Parathyroid adenoma (tissue), 2 donors: ENCODE results near the gene GOLGA6C.

ENCODE experiments used
- H2AFZ ChIP-seq: fragments of 300-600 bp; sonication (generic); one replicate; pipeline ENCODE4 v1.7.0; 2017; ENCODE audit warnings: antibody characterized with exemption, mild to moderate bottlenecking
- H3K27ac ChIP-seq: fragments of 300-600 bp; sonication (generic); one replicate; pipeline ENCODE4 v1.7.0; 2017
- H3K27me3 ChIP-seq: fragments of 300-600 bp; sonication (generic); one replicate; pipeline ENCODE4 v1.7.0; 2017; ENCODE audit warnings: low read length; ENCODE audit not compliant: control insufficient read depth, insufficient read depth
- H3K36me3 ChIP-seq: fragments of 300-600 bp; sonication (generic); one replicate; pipeline ENCODE4 v1.7.0; 2017; ENCODE audit warnings: low read length; ENCODE audit not compliant: control insufficient read depth, insufficient read depth
- H3K4me1 ChIP-seq: fragments of 300-600 bp; sonication (generic); one replicate; pipeline ENCODE4 v1.7.0; 2017; ENCODE audit warnings: control low read depth
- H3K4me2 ChIP-seq: fragments of 300-600 bp; sonication (generic); one replicate; pipeline ENCODE4 v1.7.0; 2017; ENCODE audit warnings: low read length
- H3K4me3 ChIP-seq: fragments of 300-600 bp; sonication (generic); one replicate; pipeline ENCODE4 v1.7.0; 2017; ENCODE audit warnings: low read depth, low read length
- H3K79me2 ChIP-seq: fragments of 300-600 bp; sonication (generic); one replicate; pipeline ENCODE4 v1.7.0; 2017; ENCODE audit warnings: control low read depth
- H3K9ac ChIP-seq: fragments of 300-600 bp; sonication (generic); one replicate; pipeline ENCODE4 v1.7.0; 2017; ENCODE audit warnings: mild to moderate bottlenecking
- H3K9me3 ChIP-seq: fragments of 300-600 bp; sonication (generic); one replicate; pipeline ENCODE4 v1.7.0; 2017; ENCODE audit warnings: low read length; ENCODE audit not compliant: control insufficient read depth
- CTCF ChIP-seq: fragments of 300-600 bp; sonication (generic); IDR thresholded peaks from one replicate; pipeline ENCODE4 v1.7.0; 2017; ENCODE audit warnings: antibody characterized with exemption, mild to moderate bottlenecking
- donor health status: primary hyperparathyroidism.

GOLGA6C gene

DNA sequence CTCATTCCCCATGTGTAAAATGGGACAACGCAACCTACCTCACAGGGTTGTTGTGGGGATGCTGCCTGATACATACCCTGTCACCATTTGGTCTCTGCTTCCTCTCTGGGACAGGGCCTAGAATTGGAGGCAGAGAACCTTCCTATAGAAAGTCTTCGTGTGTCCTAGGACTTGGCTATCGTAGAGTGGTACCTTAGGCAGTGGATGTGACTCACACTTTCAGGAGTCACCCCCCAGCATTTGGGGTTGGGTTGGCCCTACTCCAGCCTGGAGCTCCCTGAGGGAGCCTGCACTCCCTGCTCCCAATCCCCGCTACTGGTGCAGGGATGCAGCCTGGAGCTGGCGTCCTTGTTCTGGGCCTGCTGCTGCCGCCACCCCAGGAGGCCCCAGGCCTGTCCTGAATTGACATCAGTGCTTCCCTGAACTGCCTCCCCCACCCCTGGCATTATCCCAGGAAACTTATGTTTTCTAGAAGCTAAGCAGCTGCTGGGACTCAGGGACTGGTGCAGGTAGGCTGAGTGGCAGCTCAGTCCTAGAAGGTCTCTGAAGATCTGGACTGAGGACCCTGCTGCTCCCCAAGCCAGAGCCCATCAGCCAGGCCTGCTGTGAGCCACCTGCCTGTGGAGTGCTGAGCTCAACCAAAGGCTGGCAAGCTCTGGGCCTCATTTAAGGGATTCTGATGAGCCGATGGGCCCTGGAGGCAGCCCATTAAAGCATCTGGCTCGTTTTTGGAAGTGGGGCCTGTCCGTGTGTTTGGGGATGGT lies 46.5 kb upstream of the GOLGA6C start:
- no peak for TF ChIP-seq CTCF
- Histone ChIP-seq H3K36me3 (no peaks in the 10 kb centered on the region), H3K4me1 (no peaks in the 10 kb centered on the region)

GRCh38 chr15:75212200-75212858 lies 45.8 kb upstream of the GOLGA6C start:
- H2AFZ ChIP-seq = no peak overlapping the region
- H3K4me1 ChIP-seq = no peaks in the 10 kb centered on the region

More for the DNA sequence above, 46.5 kb upstream of the GOLGA6C start:
- H3K4me3 ChIP-seq = no peak overlapping the region
- H3K27me3 ChIP-seq = no peaks in the 10 kb centered on the region
- H3K27ac ChIP-seq = no peak overlapping the region
- H2AFZ ChIP-seq = no peak overlapping the region
- no peaks in the 10 kb centered on the region for H3K9me3 ChIP-seq
- H3K9ac ChIP-seq = no peak overlapping the region
- H3K79me2 ChIP-seq = peaks cover 38% of the 10 kb centered on the region
- H3K4me2 ChIP-seq = no peak overlapping the region

DNA sequence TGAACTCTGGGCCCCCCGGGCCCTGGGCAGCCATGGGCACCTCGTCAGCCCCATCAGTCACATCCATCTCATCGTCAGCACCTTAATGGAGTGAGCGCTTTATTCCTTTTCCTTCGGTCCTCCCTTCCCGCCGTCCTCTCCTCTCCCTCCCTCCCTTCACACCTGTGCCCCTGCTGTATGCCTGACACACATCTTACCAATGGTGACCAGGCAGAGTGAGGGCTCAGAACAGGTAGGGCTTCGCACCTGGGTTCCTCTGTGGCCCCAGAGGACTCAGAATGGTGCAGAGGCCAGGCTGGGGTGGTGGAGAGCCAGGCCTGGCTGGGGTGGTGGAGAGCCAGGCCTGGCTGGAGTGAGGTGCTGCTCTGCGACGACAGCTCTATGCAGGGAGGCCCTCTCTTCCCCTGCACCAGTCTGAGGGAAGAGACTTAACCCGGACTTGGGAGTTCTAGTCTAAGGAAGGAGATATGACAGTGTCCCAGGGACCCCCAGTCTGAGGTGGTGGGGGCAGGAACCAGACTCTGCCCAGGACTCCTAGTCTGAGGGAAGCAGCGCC lies 44.8 kb upstream of the GOLGA6C start:
- TF ChIP-seq CTCF = no peak
- Histone ChIP-seq H3K36me3 (no peaks in the 10 kb centered on the region), H3K27me3 (no peaks in the 10 kb centered on the region), H3K9ac (no peak overlapping the region), H3K79me2 (peaks cover 24% of the 10 kb centered on the region), H3K9me3 (no peaks in the 10 kb centered on the region), H2AFZ (no peak overlapping the region), H3K4me3 (no peak overlapping the region), H3K4me2 (no peak overlapping the region), H3K27ac (no peak overlapping the region), H3K4me1 (no peaks in the 10 kb centered on the region)

More at GRCh38 chr15:75212200-75212858, 45.8 kb upstream of the GOLGA6C start:
- no peaks in the 10 kb centered on the region for H3K27me3 ChIP-seq
- TF ChIP-seq CTCF = no peak
- no peaks in the 10 kb centered on the region for H3K9me3 ChIP-seq
- H3K4me3 ChIP-seq = no peak overlapping the region
- H3K79me2 ChIP-seq = peaks cover 33% of the 10 kb centered on the region
- no peak overlapping the region for H3K4me2 ChIP-seq
- H3K9ac ChIP-seq = no peak overlapping the region
- H3K36me3 ChIP-seq = no peaks in the 10 kb centered on the region
- no peak overlapping the region for H3K27ac ChIP-seq

DNA sequence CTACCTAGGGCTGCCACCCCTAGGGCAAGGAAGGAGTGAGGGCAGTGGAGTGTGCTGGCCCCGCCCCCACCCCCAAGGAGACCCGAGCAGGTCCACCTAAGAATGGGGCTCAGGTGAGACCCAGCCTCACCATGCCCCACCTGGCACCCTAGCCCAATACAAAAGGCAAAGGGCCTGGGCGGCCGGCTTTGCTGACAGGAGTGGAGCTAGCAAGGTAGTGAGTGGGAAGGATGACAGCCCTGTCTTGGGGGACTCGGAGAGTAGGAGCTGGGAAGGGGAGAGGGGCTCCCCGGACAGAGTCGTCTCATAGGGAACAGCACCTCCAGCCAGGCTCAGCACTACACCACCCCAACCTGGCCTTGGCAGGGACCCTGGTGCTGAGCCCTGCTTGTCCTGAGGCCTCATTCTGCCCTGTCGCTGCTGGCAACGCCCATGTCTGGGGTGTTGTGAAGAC lies 44.3 kb upstream of the GOLGA6C start:
- Histone ChIP-seq H3K4me3 (no peak overlapping the region), H3K27ac (no peak overlapping the region), H3K27me3 (no peaks in the 10 kb centered on the region), H3K79me2 (peaks cover 21% of the 10 kb centered on the region), H3K36me3 (no peaks in the 10 kb centered on the region), H3K4me2 (no peak overlapping the region), H3K9ac (no peak overlapping the region), H2AFZ (no peak overlapping the region), H3K4me1 (no peaks in the 10 kb centered on the region), H3K9me3 (no peaks in the 10 kb centered on the region)
- TF ChIP-seq CTCF = no peak
